HG02938 (cell line): ENCODE results near the gene SP4.

ENCODE experiments used
- ATAC-seq: cut with Tn5 transposase; IDR thresholded peaks from one replicate; pipeline ENCODE4 v1.9.1; 2021; ENCODE audit warnings: mild to moderate bottlenecking, moderate library complexity; ENCODE audit not compliant: unreplicated experiment

Gene SP4

DNA sequence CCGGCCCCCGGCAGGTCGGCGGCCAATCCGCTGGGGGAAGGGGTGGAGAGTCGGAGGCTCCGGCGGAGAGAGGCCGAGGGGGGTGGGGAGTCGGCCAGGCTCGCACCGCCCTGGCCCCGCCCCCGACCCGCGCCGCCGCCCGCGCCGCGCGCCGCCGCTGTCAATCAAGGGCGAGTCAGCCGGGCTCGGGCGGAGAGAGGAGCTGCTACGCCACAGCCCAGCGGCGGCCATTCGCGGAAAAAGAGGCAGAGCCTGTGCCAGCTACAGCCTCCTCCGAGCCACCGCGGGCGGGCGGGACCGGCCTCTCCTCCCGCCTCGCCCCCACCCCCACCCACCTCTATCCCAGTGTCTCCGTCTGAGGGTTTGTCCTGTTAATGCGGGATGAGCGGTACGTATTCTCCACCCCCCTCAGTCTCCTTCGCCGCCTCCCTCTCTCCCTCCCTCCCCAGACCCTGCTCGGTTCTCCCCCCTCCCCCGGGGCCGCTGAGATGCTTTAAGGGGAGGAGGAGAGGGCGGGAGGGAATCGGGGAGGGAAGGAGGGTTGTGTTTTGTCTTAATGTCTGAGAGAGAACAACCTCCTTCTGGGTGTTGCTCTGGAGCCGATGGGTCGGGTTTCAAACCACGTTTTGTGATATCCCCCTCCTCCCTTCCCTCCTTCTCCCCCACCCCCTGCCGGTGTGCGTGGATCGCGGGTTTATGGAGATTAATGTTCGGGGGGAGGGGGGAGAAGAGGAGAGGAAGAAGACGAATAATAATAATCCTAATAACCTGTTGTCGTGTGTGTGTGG is at the start of gene SP4:
SP4 (plus strand) TSS at position 213 of the 788 bp plus-strand sequence; CDS start at position 382, 169 bp downstream.
- ATAC-seq, result peak; percentile 65

DNA sequence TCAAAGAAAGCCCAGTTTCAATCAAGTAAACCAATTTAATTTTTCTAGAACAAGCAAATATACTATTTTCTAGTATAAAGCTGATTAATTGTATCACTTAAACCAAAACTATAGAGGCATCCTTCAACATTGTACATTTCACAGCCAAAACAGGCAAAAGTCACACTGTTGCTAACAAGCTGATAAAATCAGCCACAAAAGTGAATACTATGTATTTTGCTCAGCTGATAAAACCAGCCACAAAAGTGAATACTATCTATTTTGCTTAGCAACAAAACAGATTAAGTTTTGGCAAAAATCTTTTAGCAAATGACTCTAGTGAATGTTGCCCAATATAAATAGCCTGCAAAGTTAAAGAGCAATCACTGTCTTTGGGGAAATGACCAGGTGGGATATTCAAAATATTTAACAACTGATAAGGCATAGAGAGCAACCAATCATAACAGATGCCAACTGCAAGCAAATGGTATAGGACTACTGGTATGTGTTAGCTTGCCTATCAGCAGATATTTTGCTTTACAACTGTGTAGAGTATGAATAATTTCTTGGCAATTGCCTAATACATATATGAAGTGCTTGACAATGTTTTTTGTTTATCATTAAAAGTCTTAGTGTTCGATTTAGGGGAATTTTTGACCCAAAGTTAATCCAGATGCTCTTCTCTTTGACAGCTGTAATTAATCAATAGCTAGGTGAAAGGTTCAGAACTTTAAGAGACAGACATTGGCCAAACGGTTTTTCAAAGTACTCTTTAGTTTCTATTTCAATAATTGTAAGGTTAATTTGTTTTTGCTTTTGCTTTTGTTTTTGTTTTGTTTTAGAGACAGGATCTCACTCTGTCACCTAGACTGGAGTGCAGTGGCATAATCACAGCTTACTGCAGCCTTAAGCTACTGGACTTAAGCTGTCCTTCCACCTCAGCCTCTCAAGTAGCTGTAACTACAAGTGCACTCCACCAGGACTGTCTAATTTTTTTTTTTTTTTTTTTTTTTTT is 44.4 kb upstream of the SP4 start:
- ATAC-seq, result peak; percentile 76

DNA sequence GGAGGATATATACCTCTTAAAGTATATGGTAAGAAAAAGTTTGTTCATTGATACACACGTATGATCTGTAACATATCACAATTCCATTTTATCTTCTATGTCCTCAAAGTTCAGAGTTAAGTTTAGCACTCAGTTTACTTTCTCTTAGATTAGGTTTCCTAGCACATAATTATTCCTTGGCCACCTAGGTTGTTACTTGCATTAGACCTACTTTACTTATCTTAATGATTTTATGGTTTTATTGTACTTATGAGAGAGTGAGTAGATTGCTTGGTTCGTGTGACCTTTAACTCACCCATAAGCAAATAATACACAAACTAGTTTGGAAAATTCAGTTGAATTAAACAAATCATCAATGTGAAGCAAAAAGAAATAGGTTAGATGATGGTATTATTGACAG is 33.9 kb upstream of the SP4 start:
- no peak for ATAC-seq

DNA sequence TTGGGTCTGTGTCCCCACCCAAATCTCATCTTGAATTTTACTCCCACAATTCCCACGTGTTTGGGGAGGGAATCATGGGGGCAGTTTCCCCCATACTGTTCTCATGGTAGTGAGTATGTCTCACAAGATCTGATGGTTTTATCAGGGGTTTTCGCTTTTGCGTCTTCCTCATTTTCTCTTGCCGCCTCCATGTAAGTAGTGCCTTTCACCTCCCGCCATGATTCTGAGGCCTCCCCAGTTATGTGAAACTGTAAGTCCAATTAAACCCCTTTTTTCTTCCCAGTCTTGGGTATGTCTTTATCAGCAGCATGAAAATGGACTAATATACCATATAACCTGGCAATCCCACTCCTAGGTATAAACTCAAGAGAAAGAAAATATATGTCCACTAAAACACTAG is 25.9 kb upstream of the SP4 start:
- ATAC-seq, result no peak

DNA sequence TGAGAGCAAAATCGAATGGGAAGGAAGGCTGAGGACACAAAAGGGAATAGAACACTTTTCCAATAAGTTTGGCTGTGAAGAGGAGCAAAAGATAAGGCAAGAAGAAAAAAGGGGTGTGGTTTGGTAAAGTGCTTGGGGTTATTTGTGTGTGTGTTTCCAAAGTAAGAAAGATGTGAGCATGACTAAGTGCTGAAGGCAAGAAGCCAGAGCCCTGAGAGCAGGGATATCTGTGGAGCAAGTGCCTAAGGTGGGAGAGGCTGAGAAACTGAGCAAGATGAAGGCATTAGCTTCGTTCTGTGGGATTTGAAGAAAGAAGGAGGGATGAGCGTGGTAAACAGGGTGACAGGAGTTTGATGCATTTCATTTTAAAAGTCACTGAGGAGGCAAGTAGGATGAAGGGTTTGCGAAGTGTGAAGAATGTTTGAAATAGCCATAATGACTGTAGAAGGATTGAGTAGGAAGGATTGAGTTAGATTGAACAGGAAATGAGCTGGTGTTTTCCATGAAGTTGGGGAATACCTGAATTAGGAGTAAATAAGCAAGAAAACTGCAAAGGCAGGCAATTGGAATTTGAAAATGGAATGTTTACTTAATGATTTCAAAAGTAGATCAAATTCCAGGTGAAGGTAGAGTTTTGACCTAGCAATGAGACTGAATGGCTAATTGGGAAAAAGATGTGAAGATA is 19.9 kb upstream of the SP4 start:
- ATAC-seq, result no peak

DNA sequence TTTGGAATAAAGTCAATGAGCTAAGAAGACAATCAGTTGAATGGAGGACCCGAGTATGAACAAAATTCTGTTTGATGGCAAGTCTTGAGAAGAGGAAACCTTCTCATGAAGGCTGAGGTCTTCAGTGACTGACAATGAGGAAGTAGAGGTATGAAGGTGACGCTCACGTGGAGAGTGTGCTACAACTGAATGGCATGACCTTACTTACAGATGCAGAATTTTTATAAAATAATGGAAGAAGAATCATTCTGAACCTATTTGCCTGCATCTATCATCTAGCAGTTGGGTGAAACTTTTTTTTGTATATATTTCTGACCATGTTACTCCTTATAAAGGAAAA is 19.4 kb upstream of the SP4 start:
- ATAC-seq, result no peak

DNA sequence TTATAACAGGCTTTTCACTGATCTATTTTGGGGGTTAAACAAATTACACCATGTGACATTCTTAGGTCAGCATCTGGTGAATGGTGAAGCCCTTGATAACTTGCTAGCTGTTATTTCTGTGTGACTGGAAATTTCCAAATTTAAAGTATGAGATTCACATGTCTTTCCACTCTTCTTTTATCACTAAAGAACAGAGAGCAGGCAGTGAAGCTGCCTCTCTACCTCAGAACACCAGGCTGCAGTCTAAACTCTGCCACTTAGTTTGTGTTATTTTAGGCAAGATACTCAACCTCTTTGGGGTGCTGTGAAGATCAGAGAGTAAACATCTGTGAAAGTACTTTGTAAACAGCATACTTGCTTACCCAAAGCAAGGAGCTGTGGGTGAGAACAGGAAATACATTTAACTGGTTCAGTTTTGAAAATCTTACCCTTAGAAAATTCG is 15.5 kb upstream of the SP4 start:
- ATAC-seq, result no peak

DNA sequence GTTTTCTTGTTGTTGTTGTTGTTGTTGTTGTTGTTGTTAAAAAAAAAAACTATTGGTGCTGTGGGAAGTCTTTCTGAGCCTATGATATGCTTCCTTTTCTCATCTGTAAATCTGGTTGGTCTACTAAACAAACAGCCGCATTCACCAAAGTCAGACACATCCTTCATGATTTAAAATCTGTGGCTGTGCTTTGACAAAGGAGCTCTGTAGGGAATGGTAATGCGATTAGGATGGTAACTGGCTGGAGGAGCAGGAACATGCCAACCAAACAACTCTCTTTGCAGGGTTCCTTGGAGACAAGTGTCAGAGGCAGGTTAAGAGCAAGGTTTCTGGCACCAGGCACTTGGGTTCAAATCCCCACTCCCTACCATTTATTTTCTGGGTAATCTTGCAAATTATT is 14.9 kb upstream of the SP4 start:
- ATAC-seq, result no peak

DNA sequence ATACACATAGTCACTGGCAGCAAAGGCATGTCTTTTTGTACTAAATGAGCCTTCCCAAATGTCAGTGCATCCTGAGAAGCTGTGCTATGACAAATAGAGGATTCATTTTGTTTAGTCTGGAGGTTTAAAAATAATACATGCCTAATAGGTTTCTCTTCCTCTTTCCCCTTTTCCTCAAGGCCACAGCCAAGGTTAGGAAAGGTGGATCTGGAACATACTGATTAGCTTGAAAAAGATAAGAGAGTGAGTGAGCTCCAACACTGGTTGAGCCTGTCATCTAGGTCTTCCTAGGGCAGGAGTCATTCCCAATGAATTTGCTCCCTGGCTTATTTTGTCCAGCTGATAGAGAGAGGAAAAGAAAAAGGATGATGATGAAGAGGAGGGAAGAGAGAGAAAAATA is 14.4 kb upstream of the SP4 start:
- no peak for ATAC-seq

DNA sequence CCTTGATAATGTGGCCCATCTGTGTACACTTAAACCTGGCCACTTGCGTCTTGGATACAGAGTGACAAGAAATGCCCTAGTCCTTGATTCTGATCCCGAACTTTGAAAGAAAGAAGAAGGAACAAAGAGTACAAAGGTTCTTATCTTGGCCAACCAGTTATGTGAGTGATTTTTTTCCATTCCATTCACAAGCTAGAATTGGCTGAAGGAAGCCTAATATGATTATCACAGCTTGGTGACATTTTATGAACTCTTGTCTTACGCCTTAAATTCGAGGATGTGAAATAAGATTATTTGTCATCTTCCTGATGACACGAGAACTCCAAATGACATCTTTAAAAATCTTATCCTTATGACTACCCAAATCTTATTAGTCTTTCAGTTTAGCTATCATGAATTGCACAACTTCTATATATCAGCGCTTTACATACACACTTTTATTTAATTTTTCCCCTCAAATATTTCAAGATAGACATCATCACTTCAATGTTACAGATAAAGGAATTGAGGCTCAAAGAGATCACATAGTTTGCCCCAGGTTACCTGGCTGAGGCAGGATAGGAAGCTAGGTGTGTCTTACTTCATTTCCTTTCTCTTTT is 13.0 kb upstream of the SP4 start:
- ATAC-seq, result no peak

DNA sequence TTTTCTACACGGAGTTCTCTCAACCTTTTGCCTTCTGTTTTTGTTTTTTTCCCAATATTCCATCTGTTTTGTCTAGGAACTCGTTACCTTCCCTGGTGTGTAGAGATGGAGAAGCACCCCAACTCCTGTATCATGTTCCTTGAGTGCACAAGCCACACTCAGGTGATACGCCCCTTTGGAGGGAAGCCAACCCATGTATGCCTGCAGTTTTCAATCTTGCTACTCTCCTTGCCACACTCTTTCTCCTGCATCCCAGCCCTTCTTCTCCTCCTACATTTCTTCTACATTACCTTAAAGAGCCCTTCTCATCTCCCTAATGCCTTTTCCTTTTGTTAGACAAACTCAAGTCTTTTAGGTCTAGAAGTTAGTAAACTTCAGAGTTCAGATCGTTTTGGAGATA is 10.2 kb upstream of the SP4 start:
- ATAC-seq, result no peak

DNA sequence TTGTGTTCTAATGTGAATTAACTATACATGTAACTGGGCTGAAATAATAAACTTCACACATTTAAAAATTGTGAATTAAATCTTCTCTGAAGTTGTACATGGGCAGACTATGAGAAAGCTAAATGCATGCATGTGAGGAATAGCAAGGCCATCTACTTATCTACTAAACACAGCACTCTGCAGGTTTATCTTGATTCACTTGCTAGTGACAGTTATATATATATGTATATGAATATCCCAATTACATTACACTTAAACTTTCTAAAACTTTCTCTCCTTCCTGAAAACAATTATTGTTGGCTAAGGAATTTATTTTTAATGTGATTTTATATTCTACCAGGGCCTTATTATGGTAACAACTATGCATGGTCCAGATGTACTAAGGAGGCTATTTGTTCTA is 5.1 kb upstream of the SP4 start:
- no peak for ATAC-seq

DNA sequence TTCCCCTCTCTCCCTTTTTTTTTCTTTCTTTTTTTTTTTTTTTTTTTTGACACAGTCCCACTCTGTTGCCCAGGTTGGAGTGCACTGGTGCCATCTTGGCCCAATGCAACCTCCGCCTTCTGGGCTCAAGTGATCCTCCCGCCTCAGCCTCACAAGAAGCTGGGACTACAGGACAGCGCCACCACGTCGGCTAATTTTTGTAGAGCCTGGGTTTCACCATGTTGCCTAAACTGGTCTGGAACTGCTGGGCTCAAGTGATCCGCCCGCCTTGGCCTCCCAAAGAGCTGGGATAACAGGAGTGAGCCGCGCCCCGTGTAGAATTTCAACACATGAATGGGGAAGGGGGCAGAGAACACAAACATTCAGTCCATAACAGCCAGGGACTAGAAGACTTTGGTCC is 2.6 kb upstream of the SP4 start:
- ATAC-seq, result no peak

DNA sequence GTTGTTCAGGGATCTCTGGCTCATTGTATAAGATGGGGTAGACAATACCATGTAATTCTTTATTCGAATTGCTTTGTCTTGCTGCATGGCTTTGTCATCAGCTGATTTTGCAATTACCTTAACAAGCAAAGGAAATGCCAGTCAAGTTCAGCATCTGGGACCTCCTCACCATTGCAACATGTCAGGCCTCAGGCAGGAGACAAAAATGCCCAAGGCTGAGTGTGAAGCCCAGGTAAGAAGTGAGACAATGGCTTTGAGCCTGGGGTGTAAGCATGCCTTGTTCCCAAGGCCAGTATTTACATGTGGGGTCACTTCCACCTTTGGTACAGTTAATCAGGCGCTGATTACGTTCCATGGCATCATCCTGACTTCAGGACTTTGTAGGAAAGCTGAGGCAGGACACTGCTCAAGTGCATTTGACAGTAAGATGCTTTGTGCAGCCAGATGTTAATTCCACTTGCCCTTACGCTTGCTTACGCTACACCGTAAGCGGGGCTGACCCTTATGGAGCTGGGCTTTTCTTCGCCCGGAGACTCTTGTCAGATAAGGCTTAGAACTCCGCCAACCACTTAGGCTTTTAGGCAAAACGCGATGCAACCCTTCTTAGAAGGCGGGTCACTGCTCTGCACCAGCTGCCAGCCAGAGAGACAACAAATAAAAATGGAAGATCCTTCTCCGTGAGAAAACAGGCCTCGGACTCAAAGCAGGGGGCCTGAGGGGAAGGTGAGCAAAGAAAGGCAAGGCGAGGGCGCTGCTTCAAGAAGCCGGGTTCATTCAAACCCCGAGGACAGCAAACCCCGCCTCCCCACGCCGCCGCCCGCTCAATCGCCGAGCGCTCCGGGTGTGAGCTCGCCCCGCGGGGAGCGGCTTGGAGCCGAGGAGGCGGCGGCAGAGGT is 1.3 kb upstream of the SP4 start:
- no peak for ATAC-seq

DNA sequence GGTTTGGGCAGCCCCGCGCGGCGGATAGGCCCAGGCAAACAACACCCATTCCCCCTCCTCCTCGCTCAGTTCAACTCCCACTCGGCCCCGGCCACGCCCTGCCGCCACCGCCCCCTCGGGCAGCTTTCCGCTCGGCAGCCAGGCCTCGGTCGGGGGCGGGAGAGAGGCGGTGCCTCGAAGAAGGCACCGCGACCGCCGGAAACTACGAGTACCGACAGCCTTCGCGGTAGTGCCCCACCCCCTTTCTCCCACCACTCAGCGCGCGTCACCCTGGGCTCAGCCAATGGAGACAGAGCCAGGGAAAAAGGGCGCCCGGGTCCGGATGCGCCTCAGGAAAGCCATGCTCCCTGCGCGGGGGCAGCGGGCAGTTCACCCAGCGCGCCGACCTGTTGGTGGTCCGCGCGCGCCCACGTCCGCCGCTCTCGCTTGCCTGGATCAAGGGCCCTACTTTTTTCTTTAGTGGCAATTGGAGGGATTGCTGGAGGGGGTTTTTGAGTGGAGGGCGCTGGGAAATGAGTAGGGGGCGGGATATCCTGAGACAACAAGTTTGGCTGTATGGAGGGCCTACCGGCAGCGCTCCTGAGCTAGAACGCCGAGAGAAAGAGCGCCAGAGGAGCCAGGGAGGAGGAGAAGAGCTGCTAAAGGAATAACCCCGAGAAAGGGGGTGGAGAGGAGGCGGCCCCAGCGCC is 557 bp upstream of the SP4 start:
- ATAC-seq, result peak; percentile 76

DNA sequence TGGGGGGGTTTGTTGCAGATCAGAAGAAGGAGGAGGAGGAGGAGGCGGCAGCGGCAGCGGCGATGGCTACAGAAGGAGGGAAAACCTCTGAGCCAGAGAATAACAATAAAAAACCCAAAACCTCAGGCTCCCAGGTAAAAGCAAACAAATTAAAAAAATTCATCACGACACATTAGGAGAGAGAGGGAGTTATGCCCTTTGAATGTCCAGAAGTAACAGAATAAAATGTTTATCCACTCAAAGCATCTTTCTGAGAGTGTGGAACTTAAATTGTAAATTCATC is 717 bp downstream of the SP4 start:
- no peak for ATAC-seq

DNA sequence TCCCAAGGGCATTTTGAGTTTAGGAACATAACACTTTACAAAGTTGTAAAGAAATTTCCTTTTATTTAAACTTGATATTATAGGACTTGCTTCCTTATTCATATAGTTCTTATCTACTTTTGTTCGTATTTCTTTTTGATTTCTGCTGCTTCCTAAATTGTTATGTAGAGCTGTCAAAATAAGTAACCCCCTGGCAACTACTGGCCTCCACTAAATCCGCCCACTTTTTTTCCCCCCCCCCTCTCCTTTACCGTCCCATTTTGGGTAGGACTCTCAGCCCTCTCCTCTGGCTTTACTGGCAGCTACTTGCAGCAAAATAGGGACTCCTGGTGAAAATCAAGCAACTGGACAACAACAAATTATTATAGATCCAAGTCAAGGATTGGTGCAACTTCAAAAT is 1.1 kb downstream of the SP4 start:
- no peak for ATAC-seq

DNA sequence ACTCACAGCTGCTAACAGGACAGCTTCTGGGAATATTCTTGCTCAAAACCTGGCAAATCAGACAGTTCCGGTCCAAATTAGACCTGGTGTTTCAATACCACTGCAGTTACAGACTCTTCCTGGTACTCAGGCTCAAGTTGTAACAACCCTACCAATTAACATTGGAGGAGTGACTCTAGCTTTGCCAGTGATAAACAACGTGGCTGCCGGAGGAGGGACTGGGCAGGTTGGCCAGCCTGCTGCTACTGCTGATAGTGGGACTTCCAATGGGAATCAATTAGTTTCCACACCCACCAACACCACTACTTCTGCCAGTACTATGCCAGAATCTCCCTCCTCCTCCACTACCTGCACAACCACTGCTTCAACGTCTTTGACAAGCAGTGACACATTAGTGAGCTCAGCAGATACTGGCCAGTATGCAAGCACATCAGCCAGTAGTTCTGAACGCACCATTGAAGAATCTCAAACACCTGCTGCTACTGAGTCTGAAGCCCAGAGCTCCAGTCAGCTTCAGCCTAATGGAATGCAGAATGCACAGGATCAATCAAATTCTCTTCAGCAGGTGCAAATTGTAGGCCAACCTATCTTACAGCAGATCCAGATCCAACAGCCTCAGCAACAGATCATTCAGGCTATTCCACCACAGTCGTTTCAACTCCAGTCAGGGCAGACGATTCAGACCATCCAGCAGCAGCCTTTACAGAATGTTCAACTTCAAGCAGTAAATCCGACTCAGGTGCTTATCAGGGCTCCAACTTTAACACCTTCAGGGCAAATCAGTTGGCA is 2.1 kb downstream of the SP4 start:
- ATAC-seq, result no peak

DNA sequence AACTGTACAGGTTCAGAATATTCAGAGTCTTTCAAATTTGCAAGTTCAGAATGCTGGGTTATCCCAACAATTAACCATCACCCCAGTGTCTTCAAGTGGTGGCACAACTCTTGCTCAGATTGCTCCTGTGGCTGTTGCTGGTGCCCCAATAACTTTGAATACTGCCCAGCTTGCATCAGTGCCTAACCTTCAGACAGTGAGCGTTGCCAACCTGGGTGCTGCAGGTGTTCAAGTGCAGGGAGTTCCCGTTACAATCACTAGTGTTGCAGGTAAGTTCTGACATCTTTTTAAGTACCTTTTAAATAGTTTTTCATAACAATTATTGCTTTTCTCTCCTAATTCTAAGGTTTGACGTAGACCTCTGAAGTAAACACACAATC is 2.7 kb downstream of the SP4 start:
- no peak for ATAC-seq
